ENCODE measurements around the gene CD300LB.

Gene CD300LB

DNA sequence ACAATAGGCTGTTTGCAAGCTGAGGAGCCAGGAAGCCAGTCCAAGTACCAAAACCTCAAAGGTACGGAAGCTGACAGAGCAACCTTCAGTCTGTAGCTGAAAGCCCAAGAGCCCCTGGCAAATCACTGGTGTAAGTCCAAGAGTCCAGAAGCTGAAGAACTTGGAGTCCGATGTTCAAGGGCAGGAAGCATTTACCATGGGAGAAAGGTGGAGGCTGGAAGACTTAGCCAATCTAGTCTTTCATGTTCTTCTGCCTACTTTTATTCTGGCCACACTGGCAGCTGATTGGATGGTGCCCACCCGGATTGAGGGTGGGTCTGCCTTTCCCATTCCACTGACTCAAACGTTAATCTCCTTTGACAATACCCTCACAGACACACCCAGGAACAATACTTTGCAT is 15.3 kb downstream of the CD300LB start:
- TF ChIP-seq EZH2phosphoT487 (IDR thresholded peaks at IDR 0.05; ENCODE audit: borderline replicate concordance): no peak
- TF ChIP-seq, protein P1, sequence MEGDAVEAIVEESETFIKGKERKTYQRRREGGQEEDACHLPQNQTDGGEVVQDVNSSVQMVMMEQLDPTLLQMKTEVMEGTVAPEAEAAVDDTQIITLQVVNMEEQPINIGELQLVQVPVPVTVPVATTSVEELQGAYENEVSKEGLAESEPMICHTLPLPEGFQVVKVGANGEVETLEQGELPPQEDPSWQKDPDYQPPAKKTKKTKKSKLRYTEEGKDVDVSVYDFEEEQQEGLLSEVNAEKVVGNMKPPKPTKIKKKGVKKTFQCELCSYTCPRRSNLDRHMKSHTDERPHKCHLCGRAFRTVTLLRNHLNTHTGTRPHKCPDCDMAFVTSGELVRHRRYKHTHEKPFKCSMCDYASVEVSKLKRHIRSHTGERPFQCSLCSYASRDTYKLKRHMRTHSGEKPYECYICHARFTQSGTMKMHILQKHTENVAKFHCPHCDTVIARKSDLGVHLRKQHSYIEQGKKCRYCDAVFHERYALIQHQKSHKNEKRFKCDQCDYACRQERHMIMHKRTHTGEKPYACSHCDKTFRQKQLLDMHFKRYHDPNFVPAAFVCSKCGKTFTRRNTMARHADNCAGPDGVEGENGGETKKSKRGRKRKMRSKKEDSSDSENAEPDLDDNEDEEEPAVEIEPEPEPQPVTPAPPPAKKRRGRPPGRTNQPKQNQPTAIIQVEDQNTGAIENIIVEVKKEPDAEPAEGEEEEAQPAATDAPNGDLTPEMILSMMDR (conservative IDR thresholded peaks at IDR 0.05; ENCODE audit: low read length): no peak
- Histone ChIP-seq H3K9me3 (ENCODE audit: insufficient read depth, low read depth, low read length) (peaks cover 3% of the 10 kb centered on the region; the same call in 1 of the 2 replicates), H2AFZ (ENCODE audit: low read length) (no peak overlapping the region), H3K9me2 (replicated peaks; ENCODE audit: low read depth, low read length) (no peaks in the 10 kb centered on the region), H3K4me1 (ENCODE audit: insufficient read depth, low read length, poor library complexity, severe bottlenecking) (no peaks in the 10 kb centered on the region), H3K27me3 (ENCODE audit: insufficient read depth, low read length, poor library complexity, severe bottlenecking) (no peaks in the 10 kb centered on the region), H3K9ac (ENCODE audit: low read depth, low read length, poor library complexity, severe bottlenecking) (no peak overlapping the region), H3K36me3 (ENCODE audit: insufficient read depth, low read length) (no peaks in the 10 kb centered on the region), H3K4me3 (ENCODE audit: low read length, poor library complexity, severe bottlenecking) (no peak overlapping the region), H3F3A (ENCODE audit: low read depth) (no peaks in the 10 kb centered on the region), H4K20me1 (ENCODE audit: insufficient read depth, low read length, poor library complexity, severe bottlenecking) (no peaks in the 10 kb centered on the region), H3K79me2 (ENCODE audit: insufficient read depth, low read length) (no peaks in the 10 kb centered on the region), H3K4me2 (ENCODE audit: low read depth, low read length, poor library complexity, severe bottlenecking) (no peak overlapping the region)

DNA sequence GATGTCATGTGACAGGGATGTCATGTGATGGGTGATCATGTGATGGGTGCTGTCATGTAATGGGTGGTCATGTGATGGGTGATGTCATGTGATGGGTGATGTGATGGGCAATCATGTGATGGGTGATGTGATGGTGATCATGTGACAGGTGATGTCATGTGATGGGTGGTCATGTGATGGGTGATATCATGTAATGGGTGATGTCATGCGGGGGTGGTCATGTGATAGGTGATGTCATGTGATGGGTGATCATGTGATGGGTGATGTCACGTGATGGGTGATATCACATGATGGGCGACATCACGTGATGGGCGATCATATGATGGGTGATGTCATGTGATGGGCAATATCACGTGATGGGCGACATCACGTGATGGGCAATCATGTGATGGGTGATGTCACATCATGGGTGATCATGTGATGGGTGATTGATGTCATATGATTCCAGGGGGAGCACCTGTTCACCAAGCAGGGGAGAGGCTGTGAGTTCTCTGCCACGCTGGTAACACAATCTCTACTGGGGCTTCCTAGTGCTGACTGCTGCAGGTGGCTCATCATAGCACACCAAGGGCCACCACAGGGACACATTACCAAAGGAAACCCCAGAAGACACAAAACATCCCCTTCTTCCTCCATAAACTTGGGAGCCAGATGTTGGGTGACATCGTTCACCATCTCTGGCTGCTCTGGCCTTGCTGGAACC is 16.5 kb downstream of the CD300LB start:
- Histone ChIP-seq H2AFZ (ENCODE audit: low read length) (no peak overlapping the region), H3K4me3 (ENCODE audit: low read length, poor library complexity, severe bottlenecking) (no peak overlapping the region), H4K20me1 (ENCODE audit: insufficient read depth, low read length, poor library complexity, severe bottlenecking) (no peaks in the 10 kb centered on the region), H3K9me2 (replicated peaks; ENCODE audit: low read depth, low read length) (no peaks in the 10 kb centered on the region), H3K79me2 (ENCODE audit: insufficient read depth, low read length) (no peaks in the 10 kb centered on the region), H3K4me2 (ENCODE audit: low read depth, low read length, poor library complexity, severe bottlenecking) (no peak overlapping the region), H3K27me3 (ENCODE audit: insufficient read depth, low read length, poor library complexity, severe bottlenecking) (no peaks in the 10 kb centered on the region), H3K36me3 (ENCODE audit: insufficient read depth, low read length) (no peaks in the 10 kb centered on the region), H3F3A (ENCODE audit: low read depth) (no peaks in the 10 kb centered on the region), H3K9ac (ENCODE audit: low read depth, low read length, poor library complexity, severe bottlenecking) (no peak overlapping the region), H3K4me1 (ENCODE audit: insufficient read depth, low read length, poor library complexity, severe bottlenecking) (no peaks in the 10 kb centered on the region), H3K9me3 (ENCODE audit: insufficient read depth, low read depth, low read length) (peaks cover 3% of the 10 kb centered on the region; the same call in 1 of the 2 replicates)
- TF ChIP-seq, protein P1 (conservative IDR thresholded peaks at IDR 0.05; ENCODE audit: low read length): no peak
- no peak for TF ChIP-seq EZH2phosphoT487 (IDR thresholded peaks at IDR 0.05; ENCODE audit: borderline replicate concordance)

DNA sequence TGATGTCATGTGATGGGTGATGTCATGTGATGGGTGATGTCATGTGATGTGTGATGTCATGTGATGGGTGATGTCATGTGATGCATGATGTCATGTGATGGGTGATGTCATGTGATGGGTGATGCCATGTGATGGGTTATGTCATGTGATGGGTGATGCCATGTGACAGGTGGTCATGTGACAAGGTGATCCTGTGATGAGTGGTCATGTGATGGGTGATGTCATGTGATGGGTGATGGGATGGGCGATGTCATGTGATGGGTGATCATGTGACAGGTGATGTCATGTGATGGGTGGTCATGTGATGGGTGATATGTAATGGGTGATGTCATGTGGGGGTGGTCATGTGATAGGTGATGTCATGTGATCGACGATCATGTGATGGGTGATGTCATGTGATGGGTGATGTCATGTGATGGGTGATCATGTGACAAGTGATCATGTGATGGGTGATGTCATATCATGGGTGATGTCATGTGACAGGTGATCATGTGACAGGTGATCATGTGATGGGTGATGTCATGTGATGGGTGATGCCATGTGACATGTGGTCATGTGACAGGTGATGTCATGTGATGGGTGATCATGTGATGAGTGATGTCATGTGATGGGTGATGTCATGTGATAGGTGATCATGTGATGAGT is 17.2 kb downstream of the CD300LB start:
- no peak for TF ChIP-seq EZH2phosphoT487 (IDR thresholded peaks at IDR 0.05; ENCODE audit: borderline replicate concordance)
- TF ChIP-seq, protein P1 (conservative IDR thresholded peaks at IDR 0.05; ENCODE audit: low read length): no peak

More for the DNA sequence above, 17.2 kb downstream of the CD300LB start:
- Histone ChIP-seq H4K20me1 (ENCODE audit: insufficient read depth, low read length, poor library complexity, severe bottlenecking) (no peaks in the 10 kb centered on the region), H3K36me3 (ENCODE audit: insufficient read depth, low read length) (no peaks in the 10 kb centered on the region), H3K9me2 (replicated peaks; ENCODE audit: low read depth, low read length) (no peaks in the 10 kb centered on the region), H3K27me3 (ENCODE audit: insufficient read depth, low read length, poor library complexity, severe bottlenecking) (no peaks in the 10 kb centered on the region), H3F3A (ENCODE audit: low read depth) (no peaks in the 10 kb centered on the region), H2AFZ (ENCODE audit: low read length) (no peak overlapping the region), H3K9ac (ENCODE audit: low read depth, low read length, poor library complexity, severe bottlenecking) (no peak overlapping the region), H3K4me1 (ENCODE audit: insufficient read depth, low read length, poor library complexity, severe bottlenecking) (no peaks in the 10 kb centered on the region), H3K79me2 (ENCODE audit: insufficient read depth, low read length) (no peaks in the 10 kb centered on the region), H3K4me3 (ENCODE audit: low read length, poor library complexity, severe bottlenecking) (no peak overlapping the region), H3K4me2 (ENCODE audit: low read depth, low read length, poor library complexity, severe bottlenecking) (no peak overlapping the region), H3K9me3 (ENCODE audit: insufficient read depth, low read depth, low read length) (peaks cover 3% of the 10 kb centered on the region; the same call in 1 of the 2 replicates)
